HG03378 (cell line): Measurements from ENCODE around the gene LRMDA.
"Not testable (repeated sequence)": the region's sequence is repeated elsewhere in the genome, so short reads cannot be mapped to it uniquely, and the experiment has no call there.

Source experiments
- ATAC-seq: cut with Tn5 transposase; IDR thresholded peaks from one replicate; pipeline ENCODE4 v1.9.1; 2021; ENCODE audit warnings: mild to moderate bottlenecking, moderate library complexity; ENCODE audit not compliant: unreplicated experiment

LRMDA gene

DNA sequence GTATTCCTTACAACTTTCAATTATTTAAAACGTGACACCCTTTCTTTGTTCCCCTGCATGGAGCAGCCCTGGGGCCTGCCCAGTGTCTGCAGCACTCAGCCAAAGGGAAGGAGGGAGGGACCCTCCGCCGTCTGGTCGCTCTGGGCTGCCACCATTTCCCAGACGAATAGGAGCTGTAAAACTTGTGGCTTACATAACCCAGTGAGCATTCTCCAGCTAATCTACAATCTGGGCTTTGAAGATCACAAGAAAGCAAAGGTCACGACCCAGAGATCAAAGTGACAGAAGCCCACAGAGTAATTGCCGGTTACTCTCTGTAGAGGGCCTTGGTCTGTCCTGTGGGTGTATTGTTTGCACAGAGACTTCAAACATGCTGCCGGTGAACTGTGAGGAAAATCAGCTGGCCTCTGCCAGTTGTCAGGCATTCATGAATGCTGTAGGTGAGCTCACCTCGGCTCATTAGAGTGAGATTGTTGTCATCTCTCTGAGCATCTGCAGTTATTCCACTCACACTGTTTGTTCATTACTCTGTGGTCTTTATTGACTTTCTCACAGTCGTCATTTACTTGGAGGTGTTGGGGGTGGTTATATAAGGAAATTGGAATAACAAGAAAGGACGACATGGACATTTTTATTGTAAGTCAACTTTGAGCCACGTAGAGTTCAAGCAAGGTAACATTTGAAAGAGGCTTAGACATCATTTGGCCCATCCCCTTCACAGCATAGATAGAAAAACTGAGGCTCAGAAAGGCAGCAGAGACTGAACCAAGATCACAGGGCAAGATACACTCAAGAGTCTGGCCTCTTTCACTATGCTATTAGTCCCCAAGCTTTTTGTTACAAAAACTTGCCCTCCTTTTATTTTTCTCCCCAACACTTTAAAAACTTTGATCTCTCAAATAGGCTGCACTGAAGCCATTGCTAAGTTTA lies 619.8 kb downstream of the LRMDA start:
- no peak for ATAC-seq

DNA sequence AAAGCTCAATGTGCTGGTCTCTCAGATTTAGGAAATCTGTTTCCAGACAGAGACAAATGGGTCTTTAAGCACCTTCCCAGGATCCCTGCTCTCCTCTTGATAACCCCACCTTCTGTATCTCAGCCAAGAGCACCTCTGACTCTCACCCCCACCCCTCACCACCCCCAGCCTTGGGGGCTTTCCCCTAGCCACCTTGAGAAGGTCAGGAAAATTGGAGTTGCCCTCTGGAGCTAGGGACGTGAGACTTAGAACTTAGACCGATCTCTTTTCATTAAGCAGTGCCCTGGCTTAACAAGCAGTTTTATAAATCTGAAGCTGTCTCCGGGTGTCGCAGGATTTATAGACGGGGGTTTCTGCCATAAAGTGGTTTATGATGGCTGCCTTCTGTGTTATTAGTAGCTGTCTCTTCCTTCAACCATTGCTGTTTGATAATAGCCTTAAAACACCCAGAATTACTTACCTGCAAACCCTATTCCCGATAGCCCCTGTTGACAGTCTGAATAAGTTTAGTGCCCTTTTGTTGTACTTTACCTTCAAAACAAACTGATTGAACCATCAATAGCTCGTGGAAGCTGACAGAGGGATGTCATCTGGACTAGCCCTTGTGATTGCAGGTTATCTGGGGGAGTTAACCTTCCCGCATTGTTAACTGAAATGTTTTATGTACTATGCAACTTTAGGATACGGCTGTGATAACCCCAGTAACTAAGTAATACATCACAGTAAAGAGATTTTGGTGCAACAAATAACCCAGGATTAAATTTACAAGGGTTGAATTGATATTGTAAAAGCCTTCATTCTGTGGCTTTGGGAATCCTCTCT lies 621.5 kb downstream of the LRMDA start:
- ATAC-seq: no peak

DNA sequence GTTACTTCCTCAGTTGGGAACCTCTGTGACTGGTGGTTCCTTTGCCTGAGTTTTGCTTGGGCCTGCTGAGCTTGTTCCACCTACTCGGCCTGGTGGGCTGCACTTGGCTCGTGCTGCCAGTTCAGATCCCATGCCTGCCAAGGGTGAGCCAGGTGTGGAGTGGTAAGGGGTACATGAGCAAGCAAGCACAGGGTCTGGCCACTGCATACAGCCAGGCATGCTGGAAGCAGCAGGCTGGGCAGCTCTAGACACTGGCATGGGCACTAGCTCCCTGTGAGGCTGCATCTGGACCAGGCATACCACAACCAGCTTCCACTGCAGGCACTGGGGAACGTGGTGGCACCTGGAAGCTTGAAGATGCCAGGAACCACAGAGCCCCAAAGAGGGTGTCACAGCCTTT lies 624.0 kb downstream of the LRMDA start:
- ATAC-seq: no peak

DNA sequence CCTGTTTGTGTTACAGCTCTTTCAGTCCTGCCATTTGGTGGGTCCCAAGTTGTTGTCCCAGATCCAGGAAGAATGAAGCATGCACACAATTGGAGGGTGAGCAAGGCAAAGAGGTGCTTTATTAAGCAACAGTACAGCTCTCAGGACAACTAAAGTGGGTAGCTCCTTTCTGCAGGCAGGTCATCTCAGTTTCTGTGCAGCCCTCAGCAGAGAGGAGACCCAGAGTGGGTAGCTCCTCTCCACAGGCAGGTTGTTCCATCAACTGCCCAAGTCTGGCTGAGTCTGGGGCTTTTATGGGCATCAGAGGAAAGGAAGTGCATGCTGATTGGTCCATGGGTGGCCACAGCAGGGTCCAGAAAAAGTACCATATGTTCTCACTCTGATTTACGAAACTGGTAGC lies 624.5 kb downstream of the LRMDA start:
- no peak for ATAC-seq

DNA sequence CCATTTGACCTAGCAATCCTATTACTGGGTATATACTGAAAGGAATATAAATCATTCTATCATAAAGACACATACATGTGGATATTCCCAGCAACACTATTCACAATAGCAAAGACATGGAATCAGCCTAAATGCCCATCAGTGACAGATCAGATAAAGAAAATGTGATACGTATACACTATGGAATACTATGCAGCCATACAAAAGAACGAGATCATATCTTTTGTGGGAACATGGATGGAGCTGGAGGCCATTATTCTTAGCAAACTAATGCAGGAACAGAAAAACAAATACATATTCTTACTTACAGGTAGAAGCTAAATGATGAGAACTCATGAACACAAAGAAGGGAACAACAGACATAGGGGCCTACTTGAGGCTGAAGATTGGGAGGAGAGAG lies 629.6 kb downstream of the LRMDA start:
- ATAC-seq: not testable (repeated sequence)

DNA sequence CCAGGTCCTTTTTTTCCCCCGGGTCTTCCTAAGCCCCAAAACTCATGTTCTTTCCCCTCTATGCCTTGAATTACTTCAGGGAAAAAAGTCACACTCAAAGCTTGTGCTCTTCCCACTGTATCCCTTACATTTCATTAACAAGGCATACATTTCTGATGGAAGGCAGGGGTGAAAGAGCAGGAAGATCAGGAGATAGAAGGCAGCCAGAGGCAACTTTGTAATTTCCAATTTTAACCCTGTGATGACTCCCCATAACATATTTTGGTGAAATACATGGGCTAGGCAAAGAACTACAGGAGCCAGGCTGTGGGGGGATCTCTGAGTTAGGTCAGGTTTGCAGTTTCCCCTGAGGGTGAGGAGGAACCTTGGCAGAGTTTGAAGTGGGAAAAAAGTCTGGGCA lies 635.0 kb downstream of the LRMDA start:
- ATAC-seq: no peak

DNA sequence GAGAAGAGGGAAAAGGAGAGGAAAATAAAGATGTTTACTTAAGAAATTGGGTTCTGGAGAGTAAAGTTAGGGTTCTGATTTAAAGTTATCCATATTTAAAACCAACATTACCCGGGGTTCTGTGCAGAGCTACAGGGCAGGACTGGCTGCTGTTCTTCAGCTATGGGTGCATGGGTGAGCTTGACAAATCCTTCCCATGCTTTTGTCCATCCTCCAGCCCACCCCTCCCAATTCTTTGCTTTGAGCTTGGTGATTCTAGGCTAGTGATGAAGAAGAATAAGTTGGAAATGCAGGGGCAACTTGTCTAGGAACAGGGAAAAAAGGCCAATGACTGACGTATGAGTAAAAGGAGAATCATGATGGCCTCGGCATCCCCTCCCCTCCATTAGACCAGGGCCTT lies 636.0 kb downstream of the LRMDA start:
- ATAC-seq: no peak

DNA sequence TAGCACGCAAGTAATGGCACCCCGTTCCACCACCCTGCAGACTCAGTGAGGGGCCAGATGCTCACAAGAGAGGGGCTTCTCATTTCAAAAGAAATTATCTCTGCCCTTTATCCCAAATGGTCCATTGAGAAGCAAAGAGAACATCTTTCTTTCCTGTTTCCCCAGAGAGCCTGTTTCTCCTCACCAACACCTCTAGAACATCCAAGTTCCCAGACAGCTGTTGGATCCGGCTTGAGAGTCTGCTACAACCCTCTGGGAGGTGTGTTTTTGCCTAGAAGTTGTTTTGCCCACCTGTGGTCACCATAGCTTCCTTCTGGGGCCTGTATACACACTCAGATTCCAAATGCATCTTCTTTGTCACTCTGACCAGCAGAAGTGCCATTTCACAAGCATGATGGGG lies 637.4 kb downstream of the LRMDA start:
- no peak for ATAC-seq

DNA sequence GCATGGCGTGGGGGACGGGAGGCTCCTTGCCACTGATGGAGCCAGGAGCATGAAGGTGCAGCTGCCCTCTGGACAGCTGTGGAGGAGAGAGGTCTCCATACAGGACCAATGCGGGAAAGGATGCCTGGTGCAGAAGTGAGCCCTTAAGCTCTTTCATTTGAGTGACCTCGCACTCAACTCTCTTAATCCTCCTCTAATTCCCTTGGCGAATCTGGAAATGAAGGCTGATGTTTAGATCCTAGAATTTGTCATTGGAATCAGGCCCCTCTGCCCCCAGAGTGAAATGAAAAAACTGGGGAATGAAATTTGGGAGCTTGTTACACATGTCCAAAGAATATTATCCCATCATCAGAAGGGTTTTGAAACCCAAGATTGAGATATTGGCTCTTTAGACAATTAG lies 639.5 kb downstream of the LRMDA start:
- no peak for ATAC-seq

DNA sequence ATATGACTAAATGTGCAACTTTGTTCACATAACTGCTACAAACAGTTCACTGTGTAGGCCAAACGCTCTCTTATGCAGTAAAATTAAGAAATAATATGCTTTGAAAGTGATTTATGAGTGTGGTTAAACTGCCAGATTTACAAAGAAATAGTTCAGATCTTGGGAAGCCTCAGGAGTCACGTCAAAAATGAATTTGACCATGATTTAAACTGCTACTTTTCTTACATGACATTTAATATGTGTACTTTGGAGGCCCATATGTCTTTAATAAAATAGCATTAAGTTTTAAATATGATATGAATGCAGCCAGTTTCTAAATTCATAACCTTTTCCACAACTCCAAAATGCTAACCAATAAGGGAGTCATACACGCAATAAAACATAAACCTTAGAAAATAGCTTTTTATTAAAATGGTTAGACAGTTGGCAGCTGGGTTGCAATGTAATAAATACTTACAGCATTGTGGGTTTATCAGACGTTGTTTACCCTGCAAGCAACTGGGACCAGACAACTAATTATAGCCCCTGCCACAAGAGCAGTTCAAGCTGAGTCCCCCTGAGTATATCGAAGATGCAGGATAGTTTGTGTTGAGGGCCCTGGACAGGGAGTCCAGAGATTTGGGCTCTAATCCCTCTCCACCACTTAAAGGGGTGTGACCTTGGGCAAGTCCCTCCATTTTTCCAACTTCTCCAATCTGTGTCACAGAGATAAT lies 640.4 kb downstream of the LRMDA start:
- ATAC-seq: no peak

DNA sequence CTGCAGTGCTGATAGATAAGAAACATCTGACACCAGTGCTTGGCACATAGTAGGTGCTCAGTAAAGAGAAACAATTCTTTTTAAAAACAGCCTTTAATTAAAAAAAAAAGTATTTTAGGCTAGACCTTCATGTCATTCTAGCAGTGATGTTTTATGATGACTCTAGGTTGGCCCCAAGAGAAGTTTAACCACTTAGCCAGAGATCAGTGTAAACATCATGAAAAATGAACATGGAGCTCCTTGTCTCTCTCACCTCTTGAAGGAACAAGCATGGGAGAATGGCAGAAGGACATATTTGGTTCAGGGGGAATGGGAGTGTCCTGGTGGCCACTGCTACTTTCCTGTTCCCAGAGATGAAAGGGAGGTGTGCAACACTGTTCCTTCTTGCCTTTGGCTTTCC lies 641.0 kb downstream of the LRMDA start:
- no peak for ATAC-seq

DNA sequence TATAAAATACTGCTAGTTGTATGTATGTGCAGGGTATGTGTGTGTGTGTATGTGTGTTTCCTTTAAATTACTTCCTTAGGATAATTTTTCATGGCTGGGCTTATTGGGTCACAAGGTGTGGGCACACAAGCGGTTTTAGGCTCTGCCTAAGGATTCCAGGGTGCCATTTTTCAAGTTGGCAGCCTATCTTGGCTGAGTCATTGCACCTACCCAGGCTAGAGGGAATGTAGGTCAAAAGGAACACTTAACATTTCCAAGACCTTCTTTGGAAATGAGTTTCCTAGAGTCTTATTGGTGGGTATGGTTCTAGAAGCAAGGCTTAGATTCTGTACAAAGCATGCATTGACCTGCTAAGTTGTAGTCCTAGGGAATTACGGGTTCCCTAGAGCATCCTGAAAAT lies 642.1 kb downstream of the LRMDA start:
- ATAC-seq: no peak

DNA sequence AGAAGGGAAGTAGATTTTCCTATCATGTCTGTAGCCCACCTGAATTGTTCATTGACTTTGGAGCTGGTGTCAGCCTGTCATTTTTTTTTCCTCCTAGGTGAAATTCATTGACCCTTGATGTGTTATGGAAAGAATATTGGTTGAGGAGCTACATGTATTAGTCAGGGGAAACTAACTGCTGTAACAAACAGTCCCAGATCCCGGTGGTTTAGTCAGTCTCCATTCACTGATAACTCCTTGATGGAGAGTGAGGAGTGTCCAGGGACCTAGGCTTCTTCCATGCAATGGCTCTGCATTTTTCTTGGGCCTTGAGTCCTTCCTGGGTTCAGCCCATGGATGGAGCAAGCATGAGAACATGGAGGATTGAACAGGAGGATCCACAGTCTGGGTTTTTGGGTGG lies 643.2 kb downstream of the LRMDA start:
- no peak for ATAC-seq

DNA sequence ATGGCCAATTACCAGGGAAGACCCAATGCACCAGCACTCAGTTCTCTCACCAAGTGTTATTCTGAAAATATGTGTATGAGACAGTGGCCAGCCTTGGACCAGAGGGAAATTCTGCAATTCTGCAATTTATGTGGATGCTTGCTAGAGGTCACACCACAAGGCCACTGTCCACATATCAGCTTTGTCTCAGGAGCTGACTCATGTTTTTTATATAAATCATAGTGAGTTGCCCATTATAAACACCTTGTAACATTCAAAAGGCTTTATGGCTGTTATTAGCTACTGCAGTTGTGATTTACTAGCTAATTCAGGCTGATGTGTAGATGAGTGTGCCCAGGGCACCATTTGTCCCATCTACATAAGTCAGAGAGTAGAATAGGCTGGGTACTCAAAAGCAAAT lies 649.0 kb downstream of the LRMDA start:
- no peak for ATAC-seq

DNA sequence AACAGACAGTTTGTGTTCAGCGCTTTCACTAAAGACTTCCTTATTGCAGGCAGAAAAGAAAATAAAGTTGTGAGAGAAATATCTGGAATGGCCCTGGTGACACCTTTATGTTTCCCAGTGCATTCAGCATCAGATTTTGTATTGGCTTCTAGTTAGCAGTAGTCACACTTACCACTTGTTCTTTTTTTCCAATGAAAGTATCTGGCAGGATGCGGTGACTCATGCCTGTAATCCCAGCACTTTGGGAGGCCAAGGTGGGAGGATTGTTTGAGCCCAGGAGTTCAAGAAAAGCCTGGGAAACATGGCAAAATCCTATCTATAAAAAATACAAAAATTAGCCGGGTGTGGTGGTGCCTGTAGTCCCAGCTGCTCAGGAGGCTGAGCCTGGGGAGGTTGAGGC lies 649.6 kb downstream of the LRMDA start:
- ATAC-seq: no peak

DNA sequence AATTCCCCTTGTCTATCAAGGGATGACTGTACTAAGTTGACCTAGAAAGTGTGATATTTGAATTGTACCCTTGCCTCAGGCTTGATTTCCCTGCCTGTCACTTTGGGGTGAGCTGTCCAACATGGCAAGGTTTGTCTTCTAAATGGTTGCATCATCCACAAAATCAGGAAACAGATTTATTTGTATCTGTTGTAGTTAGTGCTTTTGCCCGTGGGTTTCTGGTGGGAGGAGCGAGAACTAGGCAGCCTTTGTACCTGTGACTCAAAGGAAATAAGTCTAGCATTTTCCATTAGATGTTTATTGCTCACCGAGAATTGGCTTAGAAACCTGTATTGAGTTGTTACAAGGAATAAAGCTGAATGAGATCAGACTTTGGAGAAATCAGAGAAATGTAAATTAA lies 650.8 kb downstream of the LRMDA start:
- no peak for ATAC-seq

DNA sequence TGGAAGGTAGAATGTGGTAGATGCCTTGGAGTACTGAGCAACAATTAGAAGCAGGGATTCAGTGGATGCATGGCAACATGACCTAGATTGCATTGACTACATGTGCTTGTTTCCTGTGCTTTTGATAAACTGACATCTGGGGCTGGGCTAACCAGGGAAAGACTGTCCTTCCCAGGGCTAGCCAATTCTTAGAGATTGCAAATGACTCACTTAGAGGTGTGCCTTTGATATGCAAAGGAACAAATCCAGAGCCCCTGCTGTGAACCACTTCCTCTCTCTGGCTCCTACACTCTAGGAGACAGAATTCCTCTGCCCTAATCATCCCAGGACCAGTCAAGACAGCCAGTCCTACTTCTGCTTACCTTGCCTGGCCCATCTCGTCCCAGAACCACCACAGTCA lies 651.5 kb downstream of the LRMDA start:
- ATAC-seq: no peak

DNA sequence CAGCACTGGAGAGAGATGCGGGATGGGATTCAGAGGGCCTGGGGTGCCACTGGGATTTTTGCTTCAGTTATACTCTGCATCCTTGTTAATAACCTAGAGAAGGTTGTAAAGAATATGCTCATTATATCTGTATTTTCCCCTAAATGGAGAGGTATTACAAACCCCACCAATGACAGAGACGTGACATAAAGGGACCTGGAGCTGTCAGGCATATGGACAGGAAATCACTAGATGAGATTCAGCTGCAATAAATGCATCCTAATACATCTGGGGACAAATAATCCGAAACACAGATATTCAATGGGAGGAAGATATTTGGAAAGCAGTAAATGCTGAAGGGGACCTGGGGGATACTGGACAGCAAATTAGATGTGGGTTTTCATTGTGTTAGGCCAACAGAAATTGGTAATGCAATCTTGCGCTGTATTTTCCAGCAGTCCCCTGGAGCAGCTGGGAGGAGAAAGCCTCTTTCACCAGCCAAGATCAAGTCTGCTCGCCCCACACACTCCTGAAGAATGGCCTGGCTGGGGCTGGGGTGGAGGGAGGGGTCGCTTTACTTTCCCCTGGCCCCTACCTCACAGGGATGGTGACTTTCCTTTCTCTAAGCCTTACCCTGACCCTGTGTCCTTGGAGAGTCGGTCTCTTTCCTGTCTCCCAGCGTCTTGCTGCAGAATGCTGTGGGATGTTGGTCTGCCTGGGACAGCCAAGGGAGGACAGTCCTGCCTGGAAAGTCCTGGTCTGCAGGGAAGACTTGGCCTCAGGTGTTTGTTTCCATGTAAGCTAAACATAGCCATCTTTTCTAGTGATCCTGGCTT lies 653.8 kb downstream of the LRMDA start:
- ATAC-seq: no peak

DNA sequence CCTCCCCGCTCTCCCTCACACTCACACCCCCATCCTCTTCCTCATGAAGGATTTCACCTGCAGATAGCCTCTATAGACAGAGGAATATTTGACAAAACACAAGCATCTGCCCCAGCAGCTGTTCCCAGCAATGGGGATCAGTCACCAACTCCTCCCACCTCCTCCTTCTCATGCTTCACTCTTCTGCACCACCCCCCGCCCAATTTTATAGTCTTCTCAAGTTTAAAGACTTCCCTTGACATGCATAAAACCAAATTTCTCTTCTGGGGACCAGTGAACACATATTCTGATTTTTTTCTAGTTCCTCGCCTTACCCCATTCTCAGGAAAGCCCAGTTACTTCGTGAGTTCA lies 654.4 kb downstream of the LRMDA start:
- ATAC-seq: no peak

DNA sequence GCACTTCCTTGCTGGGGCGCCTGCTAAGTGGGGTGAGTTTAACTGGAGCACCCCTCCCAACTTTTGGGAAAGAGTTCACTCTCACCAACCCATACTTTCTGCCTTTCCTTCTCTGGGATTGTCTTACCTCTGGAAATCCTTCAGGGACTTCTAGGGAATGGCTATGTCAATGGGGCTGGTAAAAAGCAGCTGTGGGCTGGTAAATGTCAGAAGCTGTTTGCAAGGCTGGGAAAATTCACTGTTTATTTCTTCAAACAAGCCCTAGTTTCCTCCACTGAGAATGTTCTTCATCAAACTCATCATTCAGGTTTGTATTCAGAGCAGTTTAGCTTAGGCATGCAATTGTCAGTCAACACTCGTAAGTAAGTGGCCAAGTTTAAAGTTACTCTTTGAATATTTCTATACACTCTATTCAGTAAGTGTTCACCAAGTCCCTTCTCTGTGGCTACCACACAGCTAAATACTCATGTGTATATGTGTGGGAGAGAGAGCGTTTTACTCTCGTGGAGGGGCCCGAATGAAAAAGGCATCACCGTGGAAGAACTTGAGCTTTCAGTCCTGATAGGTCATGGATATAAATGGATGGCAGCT lies 654.8 kb downstream of the LRMDA start:
- ATAC-seq: no peak
